ENCODE data around the gene TEX19.
"Not testable (repeated sequence)": the region's sequence is repeated elsewhere in the genome, so short reads cannot be mapped to it uniquely, and the experiment has no call there.

TEX19 gene

GRCh38 chr17:82378741-82379021, 19.6 kb downstream of the TEX19 start:
- no peak for DNase-seq

- DNase-seq: no peak
These were observed 22.0 kb downstream of the TEX19 start for GRCh38 chr17:82380860-82381702.

- DNase-seq: not testable (repeated sequence)
These were observed 22.6 kb downstream of the TEX19 start for GRCh38 chr17:82381703-82382009.

- DNase-seq: not testable (repeated sequence)
These were observed 23.3 kb downstream of the TEX19 start for GRCh38 chr17:82382220-82382932.

GRCh38 chr17:82382933-82383255, 23.8 kb downstream of the TEX19 start:
- no peak for DNase-seq

- no peak for DNase-seq
These were observed 24.4 kb downstream of the TEX19 start for GRCh38 chr17:82383411-82383810.

GRCh38 chr17:82384051-82384729, 25.1 kb downstream of the TEX19 start:
- DNase-seq: no peak

- no peak for DNase-seq
These were observed 25.9 kb downstream of the TEX19 start for GRCh38 chr17:82384730-82385481.

- no peak for DNase-seq
These were observed 26.7 kb downstream of the TEX19 start for GRCh38 chr17:82385559-82386254.

- no peak for DNase-seq
These were observed 27.3 kb downstream of the TEX19 start for GRCh38 chr17:82386255-82386831.

- DNase-seq: no peak
These were observed 28.0 kb downstream of the TEX19 start for GRCh38 chr17:82386881-82387704.

- DNase-seq: no peak
These were observed 28.7 kb downstream of the TEX19 start for GRCh38 chr17:82387705-82388106.

GRCh38 chr17:82388223-82388921, 29.3 kb downstream of the TEX19 start:
- no peak for DNase-seq

GRCh38 chr17:82388922-82389283, 29.9 kb downstream of the TEX19 start:
- no peak for DNase-seq

- no peak for DNase-seq
These were observed 30.3 kb downstream of the TEX19 start for GRCh38 chr17:82389379-82389778.

- no peak for DNase-seq
These were observed 31.2 kb downstream of the TEX19 start for GRCh38 chr17:82390015-82390859.

- no peak for DNase-seq
These were observed 31.9 kb downstream of the TEX19 start for GRCh38 chr17:82390860-82391435.

GRCh38 chr17:82391496-82392066, 32.5 kb downstream of the TEX19 start:
- DNase-seq: no peak
